Medulla oblongata (tissue), 1 donor: ENCODE measurements around the gene PEX19.
"Not testable (repeated sequence)": the region's sequence is repeated elsewhere in the genome, so short reads cannot be mapped to it uniquely, and the experiment has no call there.

ENCODE experiments used
- DNase-seq: peaks from one replicate; pipeline ENCODE4 v3.0.0-alpha.2; 2015; ENCODE audit errors: extremely low spot score

The PEX19 gene

GRCh38 chr1:160284782-160285344 is at the start of gene PEX19:
Gene PEX19 (minus strand): TSS chr1:160285133. CDS start chr1:160285124, 9 bp downstream.
- peak; percentile 95 for DNase-seq

- DNase-seq: no peak
Measured at GRCh38 chr1:160332516-160332915, 47.6 kb upstream of the PEX19 start.

GRCh38 chr1:160330119-160330518 is 45.2 kb upstream of the PEX19 start:
- DNase-seq: peak; percentile 32

- DNase-seq: peak; percentile 86
Measured at GRCh38 chr1:160328184-160328583, 43.3 kb upstream of the PEX19 start.

GRCh38 chr1:160326418-160326817 is 41.5 kb upstream of the PEX19 start:
- no peak for DNase-seq

GRCh38 chr1:160325252-160325651 is 40.3 kb upstream of the PEX19 start:
- no peak for DNase-seq

GRCh38 chr1:160322831-160323230 is 37.9 kb upstream of the PEX19 start:
- no peak for DNase-seq

GRCh38 chr1:160315359-160315758 is 30.4 kb upstream of the PEX19 start:
- no peak for DNase-seq

- DNase-seq: no peak
Measured at GRCh38 chr1:160309571-160309970, 24.6 kb upstream of the PEX19 start.

- DNase-seq: no peak
Measured at GRCh38 chr1:160309185-160309557, 24.2 kb upstream of the PEX19 start.

GRCh38 chr1:160308451-160309184 is 23.7 kb upstream of the PEX19 start:
- DNase-seq: no peak

- DNase-seq: peak; percentile 30
Measured at GRCh38 chr1:160307118-160307791, 22.3 kb upstream of the PEX19 start.

GRCh38 chr1:160300173-160300572 is 15.2 kb upstream of the PEX19 start:
- DNase-seq: no peak

- DNase-seq: no peak
Measured at GRCh38 chr1:160296036-160296435, 11.1 kb upstream of the PEX19 start.

GRCh38 chr1:160293020-160293968 is 8.4 kb upstream of the PEX19 start:
- no peak for DNase-seq

GRCh38 chr1:160291248-160292220 is 6.6 kb upstream of the PEX19 start:
- DNase-seq: peak; percentile 81

- not testable (repeated sequence) for DNase-seq
Measured at GRCh38 chr1:160287769-160288168, 2.8 kb upstream of the PEX19 start.

- no peak for DNase-seq
Measured at GRCh38 chr1:160285506-160285905, 573 bp upstream of the PEX19 start.

GRCh38 chr1:160284220-160284781 is 632 bp downstream of the PEX19 start:
- DNase-seq: peak; percentile 16

- DNase-seq: no peak
Measured at GRCh38 chr1:160282807-160283206, 2.1 kb downstream of the PEX19 start.
